ENCODE data around the gene BORCS6.

DNA sequence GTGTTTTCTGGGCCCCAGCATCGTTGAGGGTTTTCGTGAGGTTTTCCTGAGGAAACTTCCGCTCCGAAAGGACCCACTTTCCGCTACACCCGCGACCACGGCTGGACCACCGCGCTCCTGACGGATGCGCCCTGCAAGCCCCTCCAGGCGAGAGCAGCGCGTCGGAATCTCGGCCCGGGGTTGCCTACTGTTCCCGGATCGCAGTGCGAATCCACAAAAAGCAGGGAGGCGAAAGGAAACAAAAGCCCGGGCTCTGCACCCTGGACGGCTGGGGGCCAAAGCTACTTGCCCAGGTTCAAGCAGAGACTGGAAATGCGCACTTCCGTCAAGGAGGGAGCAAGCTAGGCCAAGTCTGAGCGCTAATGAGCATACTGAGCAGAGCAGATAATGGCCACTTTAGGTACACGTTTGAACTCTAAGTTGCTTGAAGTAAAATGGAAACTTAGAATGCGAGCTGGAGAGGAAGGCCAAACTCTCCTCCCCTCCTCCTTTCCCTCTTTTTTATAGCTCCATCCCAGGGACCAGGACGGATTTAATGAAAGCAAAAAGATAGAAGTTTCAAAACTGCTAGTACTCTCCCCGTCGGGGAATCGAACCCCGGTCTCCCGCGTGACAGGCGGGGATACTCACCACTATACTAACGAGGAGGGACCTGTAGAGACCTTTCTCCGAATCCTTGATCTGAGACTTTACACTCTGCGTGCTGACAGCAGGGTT, 31.8 kb upstream of the BORCS6 start:
- TF ChIP-seq, protein P1, sequence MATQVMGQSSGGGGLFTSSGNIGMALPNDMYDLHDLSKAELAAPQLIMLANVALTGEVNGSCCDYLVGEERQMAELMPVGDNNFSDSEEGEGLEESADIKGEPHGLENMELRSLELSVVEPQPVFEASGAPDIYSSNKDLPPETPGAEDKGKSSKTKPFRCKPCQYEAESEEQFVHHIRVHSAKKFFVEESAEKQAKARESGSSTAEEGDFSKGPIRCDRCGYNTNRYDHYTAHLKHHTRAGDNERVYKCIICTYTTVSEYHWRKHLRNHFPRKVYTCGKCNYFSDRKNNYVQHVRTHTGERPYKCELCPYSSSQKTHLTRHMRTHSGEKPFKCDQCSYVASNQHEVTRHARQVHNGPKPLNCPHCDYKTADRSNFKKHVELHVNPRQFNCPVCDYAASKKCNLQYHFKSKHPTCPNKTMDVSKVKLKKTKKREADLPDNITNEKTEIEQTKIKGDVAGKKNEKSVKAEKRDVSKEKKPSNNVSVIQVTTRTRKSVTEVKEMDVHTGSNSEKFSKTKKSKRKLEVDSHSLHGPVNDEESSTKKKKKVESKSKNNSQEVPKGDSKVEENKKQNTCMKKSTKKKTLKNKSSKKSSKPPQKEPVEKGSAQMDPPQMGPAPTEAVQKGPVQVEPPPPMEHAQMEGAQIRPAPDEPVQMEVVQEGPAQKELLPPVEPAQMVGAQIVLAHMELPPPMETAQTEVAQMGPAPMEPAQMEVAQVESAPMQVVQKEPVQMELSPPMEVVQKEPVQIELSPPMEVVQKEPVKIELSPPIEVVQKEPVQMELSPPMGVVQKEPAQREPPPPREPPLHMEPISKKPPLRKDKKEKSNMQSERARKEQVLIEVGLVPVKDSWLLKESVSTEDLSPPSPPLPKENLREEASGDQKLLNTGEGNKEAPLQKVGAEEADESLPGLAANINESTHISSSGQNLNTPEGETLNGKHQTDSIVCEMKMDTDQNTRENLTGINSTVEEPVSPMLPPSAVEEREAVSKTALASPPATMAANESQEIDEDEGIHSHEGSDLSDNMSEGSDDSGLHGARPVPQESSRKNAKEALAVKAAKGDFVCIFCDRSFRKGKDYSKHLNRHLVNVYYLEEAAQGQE (IDR thresholded peaks at IDR 0.05; ENCODE audit: insufficient read depth in 1 of 2, low read depth in 2 of 2, low read length in 2 of 2) = peak in 1 of 2 experiments; percentile 18; a peak in 1 of 4 replicates
- TF ChIP-seq TAF1 (IDR thresholded peaks at IDR 0.05; ENCODE audit: borderline replicate concordance, insufficient read depth, low read length) (peak; percentile 60; the same call in 1 of the 2 replicates), POLR2AphosphoS5 (IDR thresholded peaks at IDR 0.05; ENCODE audit: low read depth, low read length) (0 out of 2 replicates have a peak, but pooled peaks have one; percentile 14), SIN3A (IDR thresholded peaks at IDR 0.05; ENCODE audit: borderline replicate concordance, insufficient read depth, low read length) (no peak)

Measured in PFSK-1 (cell line).